Inferior parietal cortex (tissue), 1 donor: ENCODE measurements around the gene ASB7.

Experiments
- DNase-seq: peaks from one replicate; pipeline ENCODE4 v3.0.0-alpha.2; 2016; ENCODE audit errors: extremely low spot score

Gene ASB7

DNA sequence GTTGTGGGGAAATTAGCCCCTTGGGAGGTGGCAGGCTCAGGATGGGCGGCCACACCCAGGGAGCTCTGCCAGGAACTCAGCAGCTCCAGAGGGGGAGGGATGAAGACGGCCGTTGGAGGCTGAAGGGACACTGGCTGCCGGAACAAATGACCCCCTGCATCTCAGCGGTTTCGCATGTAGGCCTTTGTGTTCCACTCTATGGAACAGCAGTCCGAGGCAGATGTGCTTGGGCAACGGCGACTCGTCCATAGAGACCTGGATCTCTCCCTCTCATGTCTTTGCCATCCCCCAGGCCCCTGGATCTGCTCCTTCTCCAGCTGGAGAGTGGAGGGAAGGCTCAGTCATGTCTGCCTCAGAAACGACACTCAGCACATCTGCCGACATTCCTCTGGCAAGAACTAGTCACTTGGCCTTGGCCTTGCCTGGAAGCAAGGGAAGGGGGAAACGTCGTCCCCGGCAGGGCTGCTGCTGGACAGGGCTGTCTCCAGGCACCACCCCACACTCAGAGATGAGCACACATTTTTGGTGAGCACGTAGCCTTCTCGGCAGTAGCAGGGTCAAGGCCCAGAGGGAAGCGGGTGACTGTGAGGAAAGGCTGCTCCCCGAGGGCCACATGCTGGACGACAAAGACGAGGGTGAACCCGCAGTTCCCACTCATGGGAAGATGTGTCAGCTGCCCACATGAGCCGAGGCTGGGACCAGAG, 83.8 kb downstream of the ASB7 start:
- no peak for DNase-seq

DNA sequence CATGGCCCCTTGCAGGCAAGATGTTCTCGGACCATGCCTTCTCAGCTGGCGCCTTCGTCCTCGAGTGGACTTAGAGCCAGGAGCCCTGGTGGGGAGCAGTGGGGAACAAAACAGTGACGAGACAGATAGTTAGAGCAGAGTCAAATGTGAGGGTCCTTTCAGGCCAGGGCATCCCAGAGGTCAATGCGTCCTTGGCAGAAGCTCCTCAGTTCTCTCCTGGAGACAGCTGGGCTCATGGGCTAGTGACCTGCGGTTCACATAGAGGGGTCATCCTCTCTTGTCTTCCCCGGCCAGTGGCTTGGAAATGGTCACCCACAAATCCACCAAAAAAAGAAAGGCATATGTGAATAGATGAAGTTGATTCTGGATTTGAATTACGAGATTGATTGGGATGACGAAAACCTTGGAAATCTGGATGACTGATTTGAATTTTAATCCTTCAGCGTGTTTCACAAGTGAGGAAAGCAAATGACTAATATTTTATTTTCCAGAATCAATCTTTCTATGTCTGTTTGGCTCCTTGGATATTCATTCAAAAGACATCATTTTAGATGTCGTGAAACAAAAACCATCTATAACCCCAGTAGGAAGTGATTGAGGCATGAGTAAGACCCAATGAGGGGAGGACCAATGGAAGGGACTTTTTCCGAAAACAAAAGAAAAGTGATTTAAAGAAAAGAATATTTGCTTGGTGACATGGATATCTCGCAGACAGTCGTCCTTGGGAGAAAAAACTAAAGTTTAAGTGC, 84.5 kb downstream of the ASB7 start:
- no peak for DNase-seq

DNA sequence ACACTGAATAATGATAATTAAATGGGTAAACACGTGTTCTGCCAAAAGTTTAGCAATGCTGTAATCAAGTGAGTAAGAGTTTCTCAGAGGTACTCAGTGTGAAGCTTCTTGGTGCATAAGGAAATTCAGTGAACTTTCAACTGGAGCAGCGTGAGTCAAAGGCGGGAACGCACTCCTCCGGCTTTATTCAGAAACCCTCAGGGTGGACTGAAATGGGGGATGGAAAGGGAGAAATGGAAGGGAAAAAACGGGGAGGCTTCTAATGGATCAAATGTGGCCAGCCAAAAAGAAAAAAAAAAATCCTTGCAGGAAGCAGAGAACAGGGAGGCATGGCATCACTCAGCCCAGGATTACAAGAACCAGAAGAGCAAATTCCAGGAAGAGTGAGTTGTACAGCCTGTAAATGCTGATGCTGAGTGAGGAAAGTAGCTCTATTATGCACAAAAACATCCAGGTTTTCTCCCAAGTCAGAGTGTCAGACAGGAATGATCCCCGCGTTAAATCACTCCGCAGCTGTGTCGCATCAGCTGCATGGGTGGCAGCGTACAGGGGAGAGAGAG, 85.3 kb downstream of the ASB7 start:
- DNase-seq: no peak

DNA sequence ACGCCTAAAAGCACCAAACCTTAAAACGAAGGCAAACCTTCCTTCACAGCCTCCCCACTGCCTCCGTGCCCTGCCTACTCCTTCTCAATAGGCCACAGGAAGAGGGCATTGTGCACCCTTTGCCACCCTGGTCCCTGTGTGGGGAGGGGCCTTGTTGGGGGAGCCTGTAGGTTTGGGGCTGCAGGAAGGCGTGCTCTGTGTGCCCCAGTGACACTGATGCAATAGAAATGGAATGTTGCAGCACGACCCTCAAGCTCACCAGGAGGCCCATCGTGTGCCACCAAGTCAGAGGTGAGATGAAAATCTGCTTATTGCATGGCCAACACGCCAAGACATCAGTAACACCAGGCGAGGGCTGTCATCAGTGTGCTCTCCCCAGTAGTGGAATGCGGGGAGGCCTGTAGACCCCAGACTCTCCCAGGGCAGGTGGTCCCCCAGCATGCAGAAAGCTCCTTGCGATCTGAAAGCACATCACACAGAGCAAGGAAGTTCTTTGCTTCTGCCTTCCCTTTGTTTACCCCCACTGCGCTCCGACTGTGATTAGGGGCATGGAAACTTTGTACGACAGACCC, 86.2 kb downstream of the ASB7 start:
- no peak for DNase-seq

DNA sequence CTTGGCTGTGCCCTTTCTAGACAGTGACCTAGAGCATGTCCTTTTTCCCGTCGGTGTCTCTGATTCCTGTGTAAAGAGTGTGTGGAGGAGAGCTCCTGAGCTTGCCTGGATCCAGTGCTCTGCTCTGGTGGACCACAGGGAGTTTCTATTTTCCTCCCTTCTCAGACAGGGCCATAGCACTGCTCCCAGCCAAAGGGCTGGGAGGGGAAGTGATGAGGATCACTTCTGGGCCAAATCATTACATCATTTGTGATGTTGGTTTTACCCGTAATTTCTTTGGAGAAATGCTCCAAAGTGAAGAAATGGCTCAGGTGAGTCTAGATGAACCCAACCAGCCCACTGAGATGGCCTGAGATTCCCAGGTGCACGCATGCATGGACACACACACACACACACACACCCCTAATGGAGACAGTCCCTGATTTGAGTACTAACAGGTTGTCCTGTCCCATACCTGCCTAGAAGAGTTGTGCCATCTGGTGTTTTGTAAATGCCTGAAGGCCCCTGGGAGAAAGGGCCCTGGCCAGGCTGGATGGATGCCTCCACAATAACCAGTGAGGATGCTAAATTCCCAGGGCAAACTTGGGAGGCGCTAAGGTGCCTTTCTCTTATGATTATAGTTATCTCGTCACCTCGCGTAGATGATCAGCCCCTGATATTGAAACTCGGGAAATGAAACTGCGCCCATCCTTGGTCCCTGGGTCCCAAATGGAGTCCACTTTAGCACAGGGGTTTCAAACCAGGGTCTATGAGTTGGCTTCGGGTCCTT, 86.9 kb downstream of the ASB7 start:
- DNase-seq: no peak

DNA sequence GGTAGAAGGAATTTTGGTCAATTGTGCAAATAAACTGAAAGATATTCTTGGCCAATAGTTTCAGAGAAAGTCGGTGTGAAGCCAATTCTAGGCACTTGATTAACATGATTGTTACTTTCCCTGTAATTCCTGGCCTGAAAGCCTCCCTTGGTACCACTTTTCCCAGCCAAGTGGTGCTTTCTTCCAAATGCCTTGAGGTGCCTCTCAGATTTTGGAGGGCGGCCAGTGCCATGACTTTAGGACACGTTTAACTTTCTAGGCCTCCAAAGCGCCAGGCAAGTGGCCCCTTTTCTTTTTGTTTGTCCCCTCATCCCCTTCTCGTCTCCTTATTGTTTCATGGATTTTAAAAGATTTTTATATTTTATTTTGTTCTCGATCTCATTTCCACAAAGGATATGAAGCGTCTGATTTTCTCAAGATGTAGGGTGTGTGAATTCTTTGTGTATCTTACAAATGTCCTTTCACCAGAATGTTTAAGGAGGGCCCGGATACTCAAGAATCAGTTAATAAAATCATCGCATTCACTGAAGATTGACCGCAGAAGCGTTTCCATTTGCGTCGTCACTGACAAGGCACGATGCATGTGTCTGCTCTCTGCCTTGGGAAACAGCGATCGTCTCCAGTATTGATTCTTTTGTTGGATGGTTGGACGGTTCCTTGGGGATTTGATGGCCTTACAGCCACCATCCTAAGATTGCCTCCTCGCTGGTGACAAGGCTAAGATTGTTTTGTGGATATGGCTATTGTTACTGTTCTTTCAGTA, 87.8 kb downstream of the ASB7 start:
- DNase-seq: no peak

GRCh38 chr15:100690795-100691158, 88.4 kb downstream of the ASB7 start:
- no peak for DNase-seq

DNA sequence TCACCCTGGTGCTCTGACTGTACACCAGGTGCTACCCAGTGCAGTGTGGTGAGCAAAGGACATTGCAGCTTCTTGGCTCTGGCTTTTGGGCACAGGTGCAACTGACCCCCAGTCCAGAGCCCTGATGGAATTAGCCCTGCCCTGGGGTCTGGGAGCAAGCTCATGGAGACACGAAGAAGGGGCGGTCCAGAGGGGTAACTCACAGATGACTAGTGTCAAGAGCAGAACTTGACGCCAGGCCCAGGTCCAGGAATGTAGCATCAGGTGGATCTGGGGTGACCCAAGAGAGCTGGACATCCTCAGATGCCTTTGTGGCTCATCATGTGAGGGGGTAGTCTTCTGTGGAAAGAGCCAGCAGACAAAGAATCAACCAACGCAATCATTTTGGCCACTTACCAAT, 88.9 kb downstream of the ASB7 start:
- no peak for DNase-seq

DNA sequence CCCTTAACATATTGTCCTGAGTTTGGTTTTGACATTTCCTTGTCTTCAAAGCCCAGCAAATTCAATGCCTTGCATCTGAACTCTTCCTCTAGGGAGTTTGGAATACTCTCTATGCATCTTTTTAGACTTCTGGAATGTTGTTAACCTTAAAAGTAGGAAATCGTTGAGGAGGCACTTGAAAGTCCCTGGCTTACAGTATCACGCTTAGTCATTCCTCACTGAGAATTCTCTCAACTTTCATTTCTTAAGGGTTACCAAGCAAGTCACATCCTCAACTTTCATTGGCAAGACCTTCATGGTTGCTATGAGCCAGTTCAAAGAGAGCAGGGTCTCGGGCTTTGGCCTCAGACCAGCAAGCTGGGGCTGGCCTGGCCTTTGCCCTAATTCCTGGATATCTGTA, 89.9 kb downstream of the ASB7 start:
- DNase-seq: no peak

DNA sequence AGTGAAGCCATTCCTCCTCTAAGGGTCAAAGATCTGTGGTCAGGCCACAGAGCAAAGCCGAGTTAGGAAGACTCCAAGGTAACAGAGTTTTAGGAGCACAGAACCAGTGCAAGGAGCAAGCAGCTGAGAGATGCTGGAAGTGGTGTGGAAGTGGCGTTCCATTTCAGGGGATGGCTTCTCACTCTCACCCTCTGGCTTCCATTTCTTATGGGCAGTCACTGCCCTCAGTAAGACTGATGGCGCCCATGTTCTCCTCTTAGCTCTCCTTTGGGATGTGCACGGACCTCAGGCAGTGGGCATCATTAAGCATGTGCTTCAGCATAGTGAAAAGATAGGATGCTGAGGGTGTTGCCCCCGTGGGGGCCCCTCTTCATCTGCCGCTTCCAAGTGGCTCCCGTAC, 90.3 kb downstream of the ASB7 start:
- DNase-seq: no peak

DNA sequence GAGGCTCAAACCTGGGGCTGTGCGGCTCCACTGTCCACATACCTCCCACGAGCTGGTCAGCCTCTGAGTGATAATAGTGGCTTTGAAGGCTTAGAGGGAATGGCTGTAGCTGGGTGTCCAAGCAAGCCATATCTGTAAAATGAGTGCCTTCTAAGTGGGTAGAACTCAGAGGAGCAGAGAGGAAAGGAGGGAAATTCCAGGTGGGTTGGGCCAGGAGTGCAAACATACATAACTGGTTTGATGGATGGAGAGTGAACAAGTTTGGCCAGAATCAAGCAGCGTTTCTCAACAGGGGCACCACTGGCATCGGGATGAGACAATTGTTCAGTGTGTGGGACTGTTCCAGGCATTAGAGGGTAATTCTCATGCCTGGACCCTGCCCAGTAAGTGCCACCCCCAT, 91.1 kb downstream of the ASB7 start:
- DNase-seq: no peak

DNA sequence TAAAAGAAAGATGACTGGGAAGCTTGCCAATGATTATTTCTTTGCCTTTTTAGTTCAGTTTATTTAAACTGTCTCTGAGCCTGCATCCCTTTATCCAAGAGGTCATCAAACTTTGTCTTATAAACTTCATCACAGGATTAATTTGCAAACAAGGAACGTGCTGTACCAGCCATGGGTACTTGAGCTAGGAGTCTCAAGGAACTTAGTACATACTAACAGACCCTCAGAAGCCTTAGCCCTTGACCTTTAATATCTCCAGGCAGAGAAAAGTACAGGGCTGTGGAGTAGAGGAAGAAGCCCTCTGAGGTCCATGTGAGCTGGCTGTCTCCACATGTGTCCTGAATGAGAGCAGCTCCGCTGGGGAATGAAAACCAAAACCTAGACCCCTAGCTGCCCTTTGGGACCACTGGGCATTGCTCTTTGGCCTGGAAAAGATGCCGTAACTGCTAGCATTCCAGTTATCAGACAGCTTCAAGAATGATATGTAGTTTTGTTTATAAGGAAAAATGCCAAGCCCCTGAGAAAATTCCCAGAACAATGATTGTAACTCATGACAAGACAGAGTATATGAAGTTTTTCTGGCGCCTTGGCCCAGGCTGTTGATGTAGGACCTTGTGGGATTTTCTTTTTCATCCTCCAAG, 92.1 kb downstream of the ASB7 start:
- DNase-seq: no peak

GRCh38 chr15:100695048-100695447, 92.7 kb downstream of the ASB7 start:
- no peak for DNase-seq

DNA sequence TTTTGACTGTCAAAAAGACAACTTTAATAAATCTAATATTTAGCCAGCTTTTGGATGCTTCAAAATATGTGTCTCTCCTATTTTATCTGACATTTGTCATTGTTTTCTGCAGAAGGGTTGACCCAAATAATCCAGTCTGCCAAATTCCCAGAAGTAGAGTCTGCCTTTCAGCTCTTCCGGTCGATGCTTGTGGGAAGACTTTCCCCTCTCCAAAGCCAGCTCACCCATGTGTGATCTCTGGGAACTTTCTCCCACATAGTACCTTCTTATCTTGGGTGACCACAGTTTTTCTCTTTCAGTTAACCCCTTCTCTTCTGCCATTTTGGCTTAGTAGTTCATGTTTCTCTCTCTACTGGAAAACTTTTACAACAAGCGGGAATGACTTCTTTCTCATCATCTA, 94.1 kb downstream of the ASB7 start:
- no peak for DNase-seq
